Calu3 (cell line): Measurements from ENCODE around the gene PNPLA1. TPM values are rescaled to one million over a fixed set of nuclear protein-coding genes. Genes with fewer than 3 reads are reported as not detected.

ENCODE experiments used
- BruUV-seq: library from RNA; stranded (reverse); fragments of 400-500 nt; replicated peaks from 2 replicates; lab custom pipeline; 2021; lab: Mats Ljungman, UMichigan
- CTCF ChIA-PET: fragments of 300-600 bp; sonication (Branson Sonifier 250); formaldehyde crosslinking; loops from one replicate; lab custom pipeline; 2022; ENCODE audit warnings: antibody characterized with exemption; lab: Charles Lee
- DNase-seq: peaks from one replicate; pipeline ENCODE4 v3.0.0; 2022
- H3K27ac Mint-ChIP-seq: one replicate; pipeline ENCODE4 v1.8.0; 2022; ENCODE audit warnings: mixed read lengths; ENCODE audit not compliant: unreplicated experiment
- H3K27me3 Mint-ChIP-seq: one replicate; pipeline ENCODE4 v1.8.0; 2022; ENCODE audit warnings: mixed read lengths; ENCODE audit not compliant: unreplicated experiment
- H3K36me3 Mint-ChIP-seq: one replicate; pipeline ENCODE4 v1.8.0; 2022; ENCODE audit warnings: mild to moderate bottlenecking, moderate library complexity, mixed read lengths; ENCODE audit not compliant: insufficient read depth, unreplicated experiment
- H3K4me1 Mint-ChIP-seq: one replicate; pipeline ENCODE4 v1.8.0; 2022; ENCODE audit warnings: mild to moderate bottlenecking, low read depth, mixed read lengths; ENCODE audit not compliant: unreplicated experiment
- H3K4me3 Mint-ChIP-seq: one replicate; pipeline ENCODE4 v1.8.0; 2022; ENCODE audit warnings: mild to moderate bottlenecking, low read depth, moderate library complexity, mixed read lengths; ENCODE audit not compliant: unreplicated experiment
- H3K9me3 Mint-ChIP-seq: one replicate; pipeline ENCODE4 v1.8.0; 2022; ENCODE audit warnings: low read depth, mixed read lengths; ENCODE audit not compliant: unreplicated experiment
- CTCF ChIP-seq: fragments of 200-600 bp; IDR thresholded peaks from one replicate; pipeline ENCODE4 v1.8.0; 2022; ENCODE audit warnings: antibody characterized with exemption; ENCODE audit not compliant: unreplicated experiment
- intact Hi-C: fragments of 100-400 bp; cut with micrococcal nuclease; formaldehyde crosslinking; loops from one replicate; pipeline ENCODE4 v1.10.0; 2022; ENCODE audit not compliant: unreplicated experiment
- total RNA-seq: library from RNA; stranded (reverse); gene quantifications from 2 replicates; pipeline ENCODE4 v1.2.3, GENCODE V29; 2022

Gene PNPLA1
- total RNA-seq, 1 experiment from 2014 or later: 0.19 TPM

- no peaks in the 10 kb centered on the region for H3K9me3 Mint-ChIP-seq
- no peak for TF ChIP-seq CTCF
- H3K27ac Mint-ChIP-seq: no peak overlapping the region
- intact Hi-C loops: no loop called here
- no TSS peak for BruUV-seq
- peaks cover 23% of the 10 kb centered on the region for H3K27me3 Mint-ChIP-seq
- peaks cover 4% of the 10 kb centered on the region for H3K36me3 Mint-ChIP-seq
- no peak overlapping the region for H3K4me3 Mint-ChIP-seq
- CTCF ChIA-PET: interaction anchor here (0.6 kb wide), 1 partner anchor 279 kb away, joined by 8 read pairs; no protein-coding TSS in a partner anchor
- no peak for DNase-seq
- H3K4me1 Mint-ChIP-seq: peaks cover 8% of the 10 kb centered on the region
Observed at GRCh38 chr6:36243562-36244212, 26.2 kb upstream of the PNPLA1 start.

- DNase-seq: no peak
- CTCF ChIA-PET: no interaction called here
- peaks cover 23% of the 10 kb centered on the region for H3K27me3 Mint-ChIP-seq
- H3K36me3 Mint-ChIP-seq: peaks cover 4% of the 10 kb centered on the region
- H3K4me3 Mint-ChIP-seq: no peak overlapping the region
- H3K9me3 Mint-ChIP-seq: no peaks in the 10 kb centered on the region
- BruUV-seq: no TSS peak
- no peak overlapping the region for H3K27ac Mint-ChIP-seq
- peaks cover 8% of the 10 kb centered on the region for H3K4me1 Mint-ChIP-seq
- no peak for TF ChIP-seq CTCF
- intact Hi-C loops: no loop called here
Observed at GRCh38 chr6:36244641-36245280, 25.1 kb upstream of the PNPLA1 start.

GRCh38 chr6:36245572-36246061 lies 24.2 kb upstream of the PNPLA1 start:
- no peak for DNase-seq
- Mint-ChIP-seq H3K27me3 (peaks cover 23% of the 10 kb centered on the region), H3K4me3 (no peak overlapping the region), H3K9me3 (no peaks in the 10 kb centered on the region), H3K4me1 (peaks cover 8% of the 10 kb centered on the region), H3K36me3 (peaks cover 4% of the 10 kb centered on the region), H3K27ac (no peak overlapping the region)
- no peak for TF ChIP-seq CTCF
- intact Hi-C loops: no loop called here
- CTCF ChIA-PET: no interaction called here
- no TSS peak for BruUV-seq

GRCh38 chr6:36246506-36247268 lies 23.2 kb upstream of the PNPLA1 start:
- TF ChIP-seq CTCF: no peak
- peaks cover 8% of the 10 kb centered on the region for H3K4me1 Mint-ChIP-seq
- H3K4me3 Mint-ChIP-seq: no peak overlapping the region
- H3K36me3 Mint-ChIP-seq: peaks cover 4% of the 10 kb centered on the region
- peaks cover 23% of the 10 kb centered on the region for H3K27me3 Mint-ChIP-seq
- BruUV-seq: no TSS peak
- no peaks in the 10 kb centered on the region for H3K9me3 Mint-ChIP-seq
- CTCF ChIA-PET: interaction anchor here (1.4 kb wide), 1 partner anchor 8 kb away, joined by 3 read pairs; no protein-coding TSS in a partner anchor
- no peak overlapping the region for H3K27ac Mint-ChIP-seq
- intact Hi-C loops: no loop called here
- no peak for DNase-seq
